HepG2 (cell line): ENCODE data around the gene NTN5.

Experiments used
- ARID4A ChIP-seq: sonication (generic); formaldehyde crosslinking; IDR thresholded peaks from 2 replicates; pipeline ENCODE4 v1.5.0; 2020; ENCODE audit warnings: mild to moderate bottlenecking, missing genetic modification reagents, borderline replicate concordance
- ARNTL ChIP-seq: sonication (generic); formaldehyde crosslinking; IDR thresholded peaks from 2 replicates; pipeline ENCODE4 v1.4.0; 2020; ENCODE audit warnings: mild to moderate bottlenecking, missing genetic modification reagents
- CTCF ChIP-seq: sonication (generic); formaldehyde crosslinking; IDR thresholded peaks from 2 replicates; pipeline ENCODE4 v1.5.0; 2020; ENCODE audit warnings: mild to moderate bottlenecking, missing genetic modification reagents, moderate library complexity
- ELF1 ChIP-seq: sonication (generic); formaldehyde crosslinking; IDR thresholded peaks from 2 replicates; pipeline ENCODE4 v1.4.0; 2020; ENCODE audit warnings: missing genetic modification reagents
- EZH2 ChIP-seq: conservative IDR thresholded peaks from 2 replicates; pipeline ENCODE4 v1.6.1; 2012; ENCODE audit warnings: mild to moderate bottlenecking, low read depth, low read length, moderate library complexity
- FOXA3 ChIP-seq: IDR thresholded peaks from 2 replicates; pipeline ENCODE4 v1.6.1; 2016; ENCODE audit warnings: missing genetic modification reagents, missing compliant biosample characterization
- MZF1 ChIP-seq: sonication (generic); formaldehyde crosslinking; IDR thresholded peaks from 2 replicates; pipeline ENCODE4 v1.8.1; 2023; ENCODE audit warnings: mild to moderate bottlenecking, missing genetic modification reagents, borderline replicate concordance
- SOX6 ChIP-seq, 2 experiments: fragments of 450-650 bp in 1 of 2; sonication (generic) in 1 of 2; formaldehyde crosslinking in 1 of 2; IDR thresholded peaks; 2 replicates each; pipeline versions ENCODE4 v1.4.0 to v1.6.1; 2017 to 2020; ENCODE audit warnings: antibody characterized with exemption in 1 of 2, mild to moderate bottlenecking in 1 of 2, missing genetic modification reagents in 1 of 2
- SRF ChIP-seq: IDR thresholded peaks from 2 replicates; pipeline ENCODE4 v1.6.1; 2011; ENCODE audit warnings: mild to moderate bottlenecking, low read depth, low read length, moderate library complexity
- TIGD3 ChIP-seq: sonication (generic); formaldehyde crosslinking; IDR thresholded peaks from 2 replicates; pipeline ENCODE4 v1.5.1; 2020; ENCODE audit warnings: mild to moderate bottlenecking, missing genetic modification reagents, borderline replicate concordance
- ZBTB40 ChIP-seq, 2 experiments: fragments of 450-650 bp in 1 of 2; sonication (generic) in 1 of 2; formaldehyde crosslinking in 1 of 2; IDR thresholded peaks; 2 replicates each; pipeline versions ENCODE4 v1.6.1 to v1.8.0; 2016 to 2022; ENCODE audit warnings: antibody characterized with exemption in 1 of 2, mild to moderate bottlenecking in 1 of 2, missing genetic modification reagents in 1 of 2
- ZKSCAN1 ChIP-seq: fragments of 150-350 bp; IDR thresholded peaks from 2 replicates; pipeline ENCODE4 v1.6.1; 2014; ENCODE audit warnings: low read length
- ZNF549 ChIP-seq: sonication (generic); formaldehyde crosslinking; IDR thresholded peaks from 2 replicates; pipeline ENCODE4 v1.5.0; 2020; ENCODE audit warnings: missing genetic modification reagents
- ZNF672 ChIP-seq: sonication (generic); formaldehyde crosslinking; IDR thresholded peaks from 2 replicates; pipeline ENCODE4 v1.8.1; 2022; ENCODE audit warnings: missing genetic modification reagents

GRCh38 chr19:48648134-48648533, 24.7 kb downstream of the NTN5 start:
- TF ChIP-seq MZF1 (no peak), TIGD3 (no peak), CTCF (CRISPR knock-in tag) (no peak), SOX6 (IDR thresholded peaks at IDR 0.05) (no peak), SOX6 (CRISPR knock-in tag; IDR thresholded peaks at IDR 0.05) (no peak), EZH2 (no peak), ZKSCAN1 (no peak), ARNTL (CRISPR knock-in tag) (no peak), ELF1 (CRISPR knock-in tag) (no peak), ZBTB40 (IDR thresholded peaks at IDR 0.05) (no peak), ZBTB40 (CRISPR knock-in tag; IDR thresholded peaks at IDR 0.05) (no peak), ZNF549 (no peak), ZNF672 (CRISPR knock-in tag) (no peak), SRF (no peak), ARID4A (CRISPR knock-in tag) (no peak), FOXA3 (CRISPR knock-in tag) (no peak)
